Neural progenitor cell (in vitro differentiated cells): ENCODE measurements around the gene DNAAF6.

Source experiments
- CTCF ChIP-seq: fragments of 200-600 bp; sonication (generic); IDR thresholded peaks from 2 replicates; pipeline ENCODE4 v1.5.1; 2017; ENCODE audit warnings: antibody characterized with exemption, mild to moderate bottlenecking
- EZH2 ChIP-seq: fragments of 200-600 bp; sonication (generic); IDR thresholded peaks from 2 replicates; pipeline ENCODE4 v1.6.1; 2017; ENCODE audit warnings: antibody characterized with exemption, mild to moderate bottlenecking, moderate library complexity
- EZH2phosphoT487 ChIP-seq: fragments of 200-600 bp; sonication (generic); IDR thresholded peaks from 2 replicates; pipeline ENCODE4 v1.6.1; 2017; ENCODE audit warnings: antibody characterized with exemption

GRCh38 chrX:107168257-107168656 lies 38.2 kb upstream of the DNAAF6 start:
- no peak for TF ChIP-seq CTCF
- TF ChIP-seq EZH2phosphoT487: no peak
- TF ChIP-seq EZH2: no peak
